ENCODE results near the gene PDZK1IP1. TPM values are rescaled to one million over a fixed set of nuclear protein-coding genes. Genes with fewer than 3 reads are reported as not detected.

The PDZK1IP1 gene
- total RNA-seq, 1 donor from 2014 or later, result not detected

GRCh38 chr1:47187231-47187925, 2.5 kb downstream of the PDZK1IP1 start:
- H3K27ac Mint-ChIP-seq (ENCODE audit: unreplicated experiment), result no peak overlapping the region
- TF ChIP-seq CTCF (IDR thresholded peaks at IDR 0.05; ENCODE audit: partially characterized antibody, unreplicated experiment), result no peak
- peaks cover 7% of the 10 kb centered on the region for H3K27me3 Mint-ChIP-seq (ENCODE audit: unreplicated experiment)
- no peak for DNase-seq
- H3K9me3 Mint-ChIP-seq (ENCODE audit: unreplicated experiment), result peaks cover 9% of the 10 kb centered on the region
- H3K36me3 Mint-ChIP-seq (ENCODE audit: unreplicated experiment), result no peaks in the 10 kb centered on the region
- peaks cover 10% of the 10 kb centered on the region for H3K4me1 Mint-ChIP-seq (ENCODE audit: low read depth, unreplicated experiment)
- H3K4me3 Mint-ChIP-seq (ENCODE audit: unreplicated experiment), result no peak overlapping the region

- Mint-ChIP-seq H3K9me3 (ENCODE audit: unreplicated experiment) (peaks cover 10% of the 10 kb centered on the region), H3K4me3 (ENCODE audit: unreplicated experiment) (no peak overlapping the region), H3K27ac (ENCODE audit: unreplicated experiment) (no peak overlapping the region), H3K36me3 (ENCODE audit: unreplicated experiment) (no peaks in the 10 kb centered on the region), H3K27me3 (ENCODE audit: unreplicated experiment) (peaks cover 7% of the 10 kb centered on the region), H3K4me1 (ENCODE audit: low read depth, unreplicated experiment) (peaks cover 6% of the 10 kb centered on the region)
- no peak for TF ChIP-seq CTCF (IDR thresholded peaks at IDR 0.05; ENCODE audit: partially characterized antibody, unreplicated experiment)
- DNase-seq, result no peak
Measured at GRCh38 chr1:47186267-47187185, 3.3 kb downstream of the PDZK1IP1 start.

GRCh38 chr1:47184822-47185677, 4.8 kb downstream of the PDZK1IP1 start:
- TF ChIP-seq CTCF (IDR thresholded peaks at IDR 0.05; ENCODE audit: partially characterized antibody, unreplicated experiment), result no peak
- H3K9me3 Mint-ChIP-seq (ENCODE audit: unreplicated experiment), result peaks cover 14% of the 10 kb centered on the region
- peaks cover 11% of the 10 kb centered on the region for H3K4me1 Mint-ChIP-seq (ENCODE audit: low read depth, unreplicated experiment)
- H3K27me3 Mint-ChIP-seq (ENCODE audit: unreplicated experiment), result peaks cover 11% of the 10 kb centered on the region
- H3K27ac Mint-ChIP-seq (ENCODE audit: unreplicated experiment), result no peak overlapping the region
- no peak for DNase-seq
- no peaks in the 10 kb centered on the region for H3K36me3 Mint-ChIP-seq (ENCODE audit: unreplicated experiment)
- no peak overlapping the region for H3K4me3 Mint-ChIP-seq (ENCODE audit: unreplicated experiment)

GRCh38 chr1:47184090-47184821, 5.6 kb downstream of the PDZK1IP1 start:
- DNase-seq, result no peak
- no peak overlapping the region for H3K4me3 Mint-ChIP-seq (ENCODE audit: unreplicated experiment)
- no peak for TF ChIP-seq CTCF (IDR thresholded peaks at IDR 0.05; ENCODE audit: partially characterized antibody, unreplicated experiment)
- H3K27me3 Mint-ChIP-seq (ENCODE audit: unreplicated experiment), result peaks cover 9% of the 10 kb centered on the region
- peaks cover 16% of the 10 kb centered on the region for H3K9me3 Mint-ChIP-seq (ENCODE audit: unreplicated experiment)
- H3K36me3 Mint-ChIP-seq (ENCODE audit: unreplicated experiment), result no peaks in the 10 kb centered on the region
- H3K4me1 Mint-ChIP-seq (ENCODE audit: low read depth, unreplicated experiment), result peaks cover 14% of the 10 kb centered on the region
- H3K27ac Mint-ChIP-seq (ENCODE audit: unreplicated experiment), result no peak overlapping the region

Measured in glutamatergic neuron (in vitro differentiated cells).